Keratinocyte (primary cell): Measurements from ENCODE around the gene JPH2. TPM values are rescaled to one million over a fixed set of nuclear protein-coding genes. Genes with fewer than 3 reads are reported as not detected.

ENCODE experiments used
- DNase-seq: peaks from one replicate; pipeline ENCODE4 v3.0.0-alpha.2; 2011; ENCODE audit warnings: low read depth, missing footprints, low spot score
- FAIRE-seq: peaks from 2 replicates; lab custom pipeline; 2011; peaks lifted over from hg19 to GRCh38; lab: Jason Lieb, UNC
- H2AFZ ChIP-seq: 2 replicates; pipeline ENCODE4 v1.6.0; 2012; ENCODE audit warnings: low read length, control low read depth, inconsistent platforms; ENCODE audit not compliant: control insufficient read depth
- H3K27ac ChIP-seq: 2 replicates; pipeline ENCODE4 v1.5.1; 2011; ENCODE audit warnings: low read length; ENCODE audit not compliant: control insufficient read depth, insufficient read depth
- H3K27me3 ChIP-seq: 3 replicates; pipeline ENCODE4 v1.6.0; 2011; ENCODE audit warnings: low read length; ENCODE audit not compliant: control insufficient read depth, insufficient read depth; ENCODE audit errors: extremely low read depth
- H3K36me3 ChIP-seq, 2 experiments: 2 replicates in 1 of 2; 3 replicates in 1 of 2; pipeline ENCODE4 v1.5.1; 2011; ENCODE audit warnings: low read length in 2 of 2, mild to moderate bottlenecking in 1 of 2; ENCODE audit not compliant: control insufficient read depth in 2 of 2, insufficient read depth in 2 of 2; ENCODE audit errors: extremely low read depth in 1 of 2
- H3K4me1 ChIP-seq: 3 replicates; pipeline ENCODE4 v1.5.1; 2011; ENCODE audit warnings: low read length; ENCODE audit not compliant: control insufficient read depth, insufficient read depth; ENCODE audit errors: extremely low read depth
- H3K4me2 ChIP-seq: 3 replicates; pipeline ENCODE4 v1.6.0; 2011; ENCODE audit warnings: low read depth, low read length; ENCODE audit not compliant: control insufficient read depth, insufficient read depth; ENCODE audit errors: extremely low read depth
- H3K4me3 ChIP-seq, 3 experiments: fragments of 200-600 bp in 1 of 3; sonication (generic) in 1 of 3; 2 replicates in 2 of 3; 3 replicates in 1 of 3; pipeline ENCODE4 v1.5.1; 2011 to 2016; ENCODE audit warnings: low read length in 3 of 3, mild to moderate bottlenecking in 3 of 3, control low read depth in 2 of 3, inconsistent platforms in 1 of 3, low read depth in 1 of 3, mixed read lengths in 1 of 3, mixed run types in 1 of 3, moderate library complexity in 1 of 3; ENCODE audit not compliant: control insufficient read depth in 2 of 3, insufficient read depth in 2 of 3; ENCODE audit errors: extremely low read depth in 1 of 3
- H3K79me2 ChIP-seq: 2 replicates; pipeline ENCODE4 v1.6.0; 2012; ENCODE audit warnings: low read length; ENCODE audit not compliant: control insufficient read depth, insufficient read depth
- H3K9ac ChIP-seq: 3 replicates; pipeline ENCODE4 v1.6.0; 2011; ENCODE audit warnings: low read length; ENCODE audit not compliant: control insufficient read depth, insufficient read depth; ENCODE audit errors: extremely low read depth
- H3K9me1 ChIP-seq: 3 replicates; pipeline ENCODE4 v1.6.0; 2011; ENCODE audit warnings: low read length; ENCODE audit not compliant: control insufficient read depth, insufficient read depth; ENCODE audit errors: extremely low read depth
- H3K9me3 ChIP-seq: 2 replicates; pipeline ENCODE4 v1.5.1; 2012; ENCODE audit warnings: low read depth, low read length; ENCODE audit not compliant: control insufficient read depth
- H4K20me1 ChIP-seq: 3 replicates; pipeline ENCODE4 v1.6.0; 2011; ENCODE audit warnings: low read length; ENCODE audit not compliant: control insufficient read depth, insufficient read depth; ENCODE audit errors: extremely low read depth
- CTCF ChIP-seq, 3 experiments: IDR thresholded peaks in 1 of 3; conservative IDR thresholded peaks in 1 of 3; optimal IDR thresholded peaks in 1 of 3; 2 replicates in 2 of 3; 3 replicates in 1 of 3; pipeline versions ENCODE3 to v1.5.1; 2011; ENCODE audit warnings: low read length in 3 of 3, mild to moderate bottlenecking in 3 of 3, moderate library complexity in 2 of 3, control low read depth in 1 of 3, inconsistent platforms in 1 of 3; ENCODE audit not compliant: insufficient read depth in 2 of 3; ENCODE audit errors: extremely low read depth in 1 of 3
- EZH2 ChIP-seq: IDR thresholded peaks from one replicate; pipeline ENCODE4 v1.6.1; 2012; ENCODE audit warnings: inconsistent platforms, mild to moderate bottlenecking, low read length, moderate library complexity
- dilution Hi-C: fragments of 300-500 bp; cut with MboI; formaldehyde crosslinking; loops from one replicate; pipeline ENCODE4 v1.7.0; 2020; ENCODE audit warnings: low sequenced_read_pairs; ENCODE audit not compliant: extremely low pct_ligation_motif_present
- polyA plus RNA-seq, 5 experiments: library from polyadenylated mRNA; depleted of rRNA in 3 of 5; stranded (reverse) in 3 of 5; stranded (forward) in 1 of 5; unstranded in 1 of 5; fragments of >200 nt; gene quantifications; 1 replicate in 1 of 5; 2 replicates in 3 of 5; 3 replicates in 1 of 5; pipeline versions ENCODE4 v1.2.1 to v1.2.3, GENCODE V29; 2011 to 2012; ENCODE audit warnings: missing spikeins in 2 of 5, low read depth in 1 of 5, low replicate concordance in 1 of 5

The JPH2 gene
- polyA plus RNA-seq, 1 donor (not counting 4 experiments of a cell fraction or from before 2014, with no cell fraction given), result 2.5 TPM

DNA sequence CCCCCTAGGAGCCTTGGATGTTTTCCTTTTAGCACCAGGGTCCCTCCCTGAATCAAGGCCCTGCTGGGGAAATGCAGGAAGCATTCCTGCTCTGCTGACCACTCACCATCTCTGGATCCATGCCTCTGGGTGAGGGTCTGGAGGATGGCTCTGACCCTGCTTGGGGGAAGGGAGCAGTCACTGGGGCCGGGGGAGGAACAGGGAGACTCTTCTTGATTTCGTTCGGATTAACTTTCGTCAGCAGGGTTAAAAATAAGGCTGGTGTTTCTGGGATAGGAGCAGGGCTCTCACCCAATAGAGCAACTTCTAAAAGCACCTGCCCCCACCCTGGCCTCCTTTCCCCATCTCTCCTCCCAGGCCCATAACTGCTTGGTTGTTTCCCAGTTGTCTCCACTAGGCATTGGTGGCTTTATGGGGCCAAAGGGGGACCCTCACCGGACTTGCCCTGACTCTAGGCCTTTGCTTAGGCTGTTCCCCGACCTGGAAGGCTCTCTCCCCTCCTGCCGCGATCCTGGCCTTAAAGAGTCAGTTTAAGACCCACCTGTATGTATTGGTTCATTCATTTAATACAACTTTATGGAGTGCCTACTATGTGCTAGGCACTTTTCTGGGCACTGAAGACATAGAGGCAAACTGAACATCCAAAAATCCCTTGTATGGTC lies 63.0 kb downstream of the JPH2 start:
- dilution Hi-C loops, result no loop called here
- no peak overlapping the region for H3K27ac ChIP-seq
- no peak for TF ChIP-seq CTCF (optimal IDR thresholded peaks at IDR 0.05 in 1 of 3, IDR thresholded peaks at IDR 0.05 in 1 of 3, conservative IDR thresholded peaks at IDR 0.05 in 1 of 3; ENCODE audit: extremely low read depth in 1 of 3, insufficient read depth in 2 of 3, low read length in 3 of 3)
- TF ChIP-seq EZH2, result no peak
- no peaks in the 10 kb centered on the region for H3K9me3 ChIP-seq
- no peak overlapping the region for H2AFZ ChIP-seq
- H3K9ac ChIP-seq, result no peak overlapping the region
- H3K27me3 ChIP-seq, result no peaks in the 10 kb centered on the region
- H3K4me1 ChIP-seq, result no peaks in the 10 kb centered on the region
- H3K36me3 ChIP-seq, result no peaks in the 10 kb centered on the region
- H3K79me2 ChIP-seq, result no peaks in the 10 kb centered on the region
- DNase-seq (no peak), FAIRE-seq (no peak)
- no peak overlapping the region for H3K4me3 ChIP-seq
- H4K20me1 ChIP-seq, result no peaks in the 10 kb centered on the region
- no peaks in the 10 kb centered on the region for H3K9me1 ChIP-seq
- H3K4me2 ChIP-seq, result no peak overlapping the region

DNA sequence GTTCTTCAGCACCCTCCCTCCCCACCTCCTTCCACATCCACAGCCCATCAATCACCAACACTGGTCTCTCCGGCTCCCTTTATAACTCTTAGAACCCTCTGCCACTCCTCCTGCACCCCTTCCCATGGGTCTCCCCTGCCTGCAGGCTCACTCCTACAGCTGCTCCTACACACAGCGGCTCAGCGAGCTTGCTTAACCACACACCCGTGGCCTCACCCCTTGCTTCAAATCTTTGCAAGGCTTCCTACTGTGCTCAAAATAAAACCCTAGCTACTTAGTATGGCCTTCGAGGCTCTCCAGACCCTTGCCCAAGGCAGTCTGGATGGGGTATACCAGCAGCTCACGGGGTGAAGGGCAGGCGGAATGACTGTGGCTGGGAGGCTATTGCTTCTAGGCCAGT lies 63.7 kb downstream of the JPH2 start:
- Histone ChIP-seq H4K20me1 (no peaks in the 10 kb centered on the region), H3K4me3 (no peak overlapping the region), H3K9ac (no peak overlapping the region), H3K9me3 (no peaks in the 10 kb centered on the region), H3K79me2 (no peaks in the 10 kb centered on the region), H3K9me1 (no peaks in the 10 kb centered on the region), H3K36me3 (no peaks in the 10 kb centered on the region), H3K4me1 (no peaks in the 10 kb centered on the region), H3K27ac (no peak overlapping the region), H2AFZ (no peak overlapping the region), H3K27me3 (no peaks in the 10 kb centered on the region), H3K4me2 (no peak overlapping the region)
- DNase-seq, result no peak
- TF ChIP-seq CTCF (optimal IDR thresholded peaks at IDR 0.05 in 1 of 3, IDR thresholded peaks at IDR 0.05 in 1 of 3, conservative IDR thresholded peaks at IDR 0.05 in 1 of 3; ENCODE audit: extremely low read depth in 1 of 3, insufficient read depth in 2 of 3, low read length in 3 of 3) (no peak), EZH2 (no peak)
- no peak for FAIRE-seq
- dilution Hi-C loops, result no loop called here
